CD14-positive monocyte (primary cell): ENCODE results near the gene BAG1. TPM values are rescaled to one million over a fixed set of nuclear protein-coding genes. Genes with fewer than 3 reads are reported as not detected.

ENCODE experiments used
- DNase-seq, 3 donors: peaks; one replicate each; pipeline ENCODE4 v3.0.0-alpha.2; 2011 to 2022
- H2AFZ ChIP-seq: 2 replicates; pipeline ENCODE4 v1.6.0; 2012; ENCODE audit warnings: mild to moderate bottlenecking, low read depth, low read length, inconsistent platforms; ENCODE audit not compliant: insufficient read depth, poor library complexity, severe bottlenecking
- H3K27ac ChIP-seq, 2 donors: 1 replicate in 1 of 2; 2 replicates in 1 of 2; pipeline ENCODE4 v1.5.1; 2012 to 2013; ENCODE audit warnings: low read length in 2 of 2, control low read depth in 1 of 2, inconsistent platforms in 1 of 2, low read depth in 1 of 2, mild to moderate bottlenecking in 1 of 2
- H3K27me3 ChIP-seq, 2 donors: one replicate each; pipeline versions ENCODE4 v1.6.0 to v1.6.1; 2011 to 2013; ENCODE audit warnings: low read length in 2 of 2; ENCODE audit not compliant: control insufficient read depth in 2 of 2, insufficient read depth in 2 of 2
- H3K36me3 ChIP-seq, 2 donors: replicated peaks in 1 of 2; 1 replicate in 1 of 2; 2 replicates in 1 of 2; pipeline versions ENCODE4 v1.5.1 to v1.6.1; 2012 to 2013; ENCODE audit warnings: low read length in 2 of 2, control low read depth in 1 of 2, inconsistent platforms in 1 of 2, mild to moderate bottlenecking in 1 of 2; ENCODE audit not compliant: insufficient read depth in 2 of 2, control insufficient read depth in 1 of 2
- H3K4me1 ChIP-seq, 2 donors: 1 replicate in 1 of 2; 2 replicates in 1 of 2; pipeline versions ENCODE4 v1.5.1 to v1.6.1; 2012 to 2013; ENCODE audit warnings: low read length in 2 of 2, control low read depth in 1 of 2, inconsistent platforms in 1 of 2, mild to moderate bottlenecking in 1 of 2, moderate library complexity in 1 of 2; ENCODE audit not compliant: insufficient read depth in 2 of 2, control insufficient read depth in 1 of 2
- H3K4me2 ChIP-seq: replicated peaks from 2 replicates; pipeline ENCODE3; 2012; ENCODE audit warnings: low read length, moderate library complexity, mild to moderate bottlenecking; ENCODE audit not compliant: poor library complexity, severe bottlenecking; ENCODE audit errors: extremely low read depth
- H3K4me3 ChIP-seq, 3 experiments: fragments of 200-600 bp in 1 of 3; sonication (generic) in 1 of 3; replicated peaks in 1 of 3; 1 replicate in 2 of 3; 2 replicates in 1 of 3; pipeline ENCODE4 v1.5.1; 2011 to 2013; ENCODE audit warnings: low read length in 3 of 3, mild to moderate bottlenecking in 3 of 3, control low read depth in 2 of 3, low read depth in 2 of 3, inconsistent platforms in 1 of 3, moderate library complexity in 1 of 3
- H3K79me2 ChIP-seq: 2 replicates; pipeline ENCODE4 v1.6.0; 2012; ENCODE audit warnings: mild to moderate bottlenecking, control low read depth, inconsistent platforms, low read length, moderate library complexity; ENCODE audit not compliant: insufficient read depth
- H3K9ac ChIP-seq: 2 replicates; pipeline ENCODE4 v1.6.0; 2017; ENCODE audit warnings: low read length, mild to moderate bottlenecking; ENCODE audit not compliant: insufficient read depth, poor library complexity, severe bottlenecking
- H3K9me3 ChIP-seq, 2 donors: replicated peaks in 1 of 2; 1 replicate in 1 of 2; 2 replicates in 1 of 2; pipeline versions ENCODE4 v1.5.1 to v1.6.1; 2012 to 2013; ENCODE audit warnings: low read length in 2 of 2, control low read depth in 1 of 2; ENCODE audit not compliant: control insufficient read depth in 1 of 2, insufficient read depth in 1 of 2
- H4K20me1 ChIP-seq: 2 replicates; pipeline ENCODE4 v1.6.0; 2012; ENCODE audit warnings: mild to moderate bottlenecking, low read length, control low read depth, moderate library complexity; ENCODE audit not compliant: insufficient read depth
- H3K27ac Mint-ChIP-seq, 7 donors: one replicate each; pipeline ENCODE4 v1.8.0; 2020; ENCODE audit warnings: mild to moderate bottlenecking in 7 of 7, mixed read lengths in 7 of 7, moderate library complexity in 6 of 7, inconsistent platforms in 2 of 7
- H3K27me3 Mint-ChIP-seq, 3 donors: one replicate each; pipeline ENCODE4 v1.8.0; 2021 to 2022; ENCODE audit warnings: low read depth in 3 of 3, mild to moderate bottlenecking in 3 of 3, mixed read lengths in 3 of 3, moderate library complexity in 3 of 3, inconsistent platforms in 1 of 3
- H3K36me3 Mint-ChIP-seq, 2 donors: one replicate each; pipeline ENCODE4 v1.8.0; 2020; ENCODE audit warnings: mixed read lengths in 2 of 2, inconsistent platforms in 1 of 2, mild to moderate bottlenecking in 1 of 2
- H3K4me1 Mint-ChIP-seq: one replicate; pipeline ENCODE4 v1.8.0; 2020; ENCODE audit warnings: mild to moderate bottlenecking, mixed read lengths
- H3K4me3 Mint-ChIP-seq, 2 donors: one replicate each; pipeline ENCODE4 v1.8.0; 2020; ENCODE audit warnings: mild to moderate bottlenecking in 2 of 2, mixed read lengths in 2 of 2, moderate library complexity in 1 of 2
- H3K9me3 Mint-ChIP-seq, 7 donors: one replicate each; pipeline ENCODE4 v1.8.0; 2020 to 2022; ENCODE audit warnings: mixed read lengths in 7 of 7, mild to moderate bottlenecking in 6 of 7, moderate library complexity in 6 of 7, inconsistent platforms in 2 of 7
- CTCF ChIP-seq: fragments of 200-600 bp; IDR thresholded peaks from one replicate; pipeline ENCODE4 v1.8.0; 2022; ENCODE audit warnings: antibody characterized with exemption, mild to moderate bottlenecking
- WGBS: methylation state at CpG from one replicate; pipeline ENCODE4 v1.1.5; 2013; ENCODE audit warnings: missing lambda C conversion rate; ENCODE audit not compliant: insufficient coverage; 5-methylcytosine and 5-hydroxymethylcytosine counted together
- intact Hi-C, 2 donors: fragments of 100-400 bp; cut with micrococcal nuclease; formaldehyde crosslinking; loops; one replicate each; pipeline versions ENCODE4 v1.15.0 to v1.15.1; 2023
- polyA plus RNA-seq, 3 donors: library from polyadenylated mRNA; depleted of rRNA in 1 of 3; unstranded in 2 of 3; stranded (reverse) in 1 of 3; fragments of 300-500 nt in 2 of 3; fragments of >200 nt in 1 of 3; fragmentation: Illumina TruSeq in 2 of 3; gene quantifications; 1 replicate in 2 of 3; 2 replicates in 1 of 3; pipeline ENCODE4 v1.2.3, GENCODE V29; 2012 to 2021

BAG1 gene
- polyA plus RNA-seq, 3 donors, result 41.8 to 94.5 (median 93.6) TPM

- Mint-ChIP-seq H3K27ac (peak overlapping the region; percentile 99 to 100 (median 100)), H3K9me3 (no peaks in the 10 kb centered on the region), H3K36me3 (peaks cover 20 to 22% of the 10 kb centered on the region in 2 donors), H3K27me3 (no peaks in the 10 kb centered on the region), H3K4me1 (peaks cover 42% of the 10 kb centered on the region), H3K4me3 (peak overlapping the region; percentile 90 to 97)
- peak overlapping the region; percentile 71 for H2AFZ ChIP-seq
- peak overlapping the region; percentile 99 to 100 for H3K27ac ChIP-seq
- intact Hi-C loops, result no loop called here
- DNase-seq, result peak in 1 of 3 donors; percentile 12
- H3K9me3 ChIP-seq, result no peaks in the 10 kb centered on the region
- 0% methylated on average over 4 of the region's 12 CpGs for WGBS
- peaks cover 25 to 41% of the 10 kb centered on the region in 2 donors for H3K4me1 ChIP-seq
- peak overlapping the region; percentile 76 for H3K4me2 ChIP-seq
- no peaks in the 10 kb centered on the region for H4K20me1 ChIP-seq
- H3K9ac ChIP-seq, result peak overlapping the region; percentile 96
- H3K36me3 ChIP-seq, result peaks cover 7 to 25% of the 10 kb centered on the region in 2 donors
- peak overlapping the region; percentile 47 to 84 (median 76) for H3K4me3 ChIP-seq
- H3K79me2 ChIP-seq, result peaks cover 42% of the 10 kb centered on the region
- no peak for TF ChIP-seq CTCF
- no peaks in the 10 kb centered on the region for H3K27me3 ChIP-seq
Measured at GRCh38 chr9:33289496-33289895, 25.0 kb upstream of the BAG1 start.

GRCh38 chr9:33288828-33289483 is 24.4 kb upstream of the BAG1 start:
- H3K27me3 ChIP-seq, result no peaks in the 10 kb centered on the region
- H3K9me3 ChIP-seq, result no peaks in the 10 kb centered on the region
- peaks cover 36% of the 10 kb centered on the region for H3K79me2 ChIP-seq
- peak overlapping the region; percentile 76 for H3K4me2 ChIP-seq
- H3K4me3 ChIP-seq, result peak overlapping the region in 1 of 3 experiments; percentile 84
- no peak overlapping the region for H3K4me3 Mint-ChIP-seq
- H2AFZ ChIP-seq, result peak overlapping the region; percentile 71
- no peak for TF ChIP-seq CTCF
- H3K27ac Mint-ChIP-seq, result peak overlapping the region; percentile 99 to 100 (median 100)
- H3K27me3 Mint-ChIP-seq, result no peaks in the 10 kb centered on the region
- peak overlapping the region; percentile 99 to 100 for H3K27ac ChIP-seq
- intact Hi-C loops, result no loop called here
- H4K20me1 ChIP-seq, result no peaks in the 10 kb centered on the region
- peaks cover 3 to 25% of the 10 kb centered on the region in 2 donors for H3K36me3 ChIP-seq
- peaks cover 41% of the 10 kb centered on the region for H3K4me1 Mint-ChIP-seq
- peaks cover 17 to 20% of the 10 kb centered on the region in 2 donors for H3K36me3 Mint-ChIP-seq
- H3K9ac ChIP-seq, result peak overlapping the region; percentile 96
- peak in 1 of 3 donors; percentile 8 for DNase-seq
- peaks cover 25 to 41% of the 10 kb centered on the region in 2 donors for H3K4me1 ChIP-seq
- no peaks in the 10 kb centered on the region for H3K9me3 Mint-ChIP-seq
- WGBS, result 43% methylated on average over 10 of the region's 14 CpGs
